GM12878 (cell line): Measurements from ENCODE around the gene CCDC88C.

Source experiments
- ATF2 ChIP-seq: IDR thresholded peaks from 2 replicates; pipeline ENCODE4 v1.6.1; 2012; ENCODE audit warnings: low read length, inconsistent platforms
- CBFB ChIP-seq: IDR thresholded peaks from 2 replicates; pipeline ENCODE4 v1.6.1; 2016; ENCODE audit warnings: antibody characterized with exemption, low read depth
- CTCF ChIP-seq, 3 experiments: IDR thresholded peaks in 2 of 3; conservative IDR thresholded peaks in 1 of 3; 2 replicates each; pipeline ENCODE4 v1.5.1; 2011; ENCODE audit warnings: low read depth in 3 of 3, low read length in 3 of 3, mild to moderate bottlenecking in 3 of 3, control low read depth in 2 of 3, moderate library complexity in 2 of 3, inconsistent platforms in 1 of 3, mixed read lengths in 1 of 3; ENCODE audit not compliant: control insufficient read depth in 2 of 3, insufficient read depth in 1 of 3; ENCODE audit errors: extremely low read depth in 1 of 3
- ELK1 ChIP-seq: IDR thresholded peaks from 2 replicates; pipeline ENCODE4 v1.6.1; 2012; ENCODE audit warnings: low read depth, low read length, improper control_type of control experiment
- EP300 ChIP-seq, 2 experiments: fragments of 150-350 bp in 1 of 2; IDR thresholded peaks; 2 replicates each; pipeline ENCODE4 v1.6.1; 2011 to 2012; ENCODE audit warnings: low read depth in 2 of 2, low read length in 2 of 2, borderline replicate concordance in 1 of 2, improper control_type of control experiment in 1 of 2, inconsistent platforms in 1 of 2; ENCODE audit not compliant: control insufficient read depth in 1 of 2
- ETV6 ChIP-seq, 2 experiments: fragments of 450-650 bp in 1 of 2; IDR thresholded peaks in 1 of 2; conservative IDR thresholded peaks in 1 of 2; 2 replicates each; pipeline ENCODE4 v1.6.1; 2014; ENCODE audit warnings: antibody characterized with exemption in 1 of 2, borderline replicate concordance in 1 of 2, low read depth in 1 of 2, mild to moderate bottlenecking in 1 of 2, moderate library complexity in 1 of 2
- JUNB ChIP-seq: IDR thresholded peaks from 2 replicates; pipeline ENCODE4 v1.6.1; 2016; ENCODE audit warnings: antibody characterized with exemption, mild to moderate bottlenecking
- NRF1 ChIP-seq: conservative IDR thresholded peaks from 2 replicates; pipeline ENCODE4 v1.6.1; 2011; ENCODE audit warnings: mild to moderate bottlenecking, low read depth, low read length, improper control_type of control experiment
- PAX5 ChIP-seq: IDR thresholded peaks from 2 replicates; pipeline ENCODE4 v1.6.1; 2011; ENCODE audit warnings: low read depth, low read length, borderline replicate concordance
- POLR2A ChIP-seq: IDR thresholded peaks from 2 replicates; pipeline ENCODE4 v1.6.1; 2011; ENCODE audit warnings: low read depth, mild to moderate bottlenecking, low read length
- POLR2AphosphoS5 ChIP-seq: IDR thresholded peaks from 2 replicates; pipeline ENCODE4 v1.6.1; 2011; ENCODE audit warnings: mild to moderate bottlenecking, low read length, inconsistent platforms
- REST ChIP-seq: IDR thresholded peaks from 2 replicates; pipeline ENCODE4 v1.6.1; 2012; ENCODE audit warnings: mild to moderate bottlenecking, low read depth, low read length
- TCF12 ChIP-seq: IDR thresholded peaks from 2 replicates; pipeline ENCODE4 v1.6.1; 2011; ENCODE audit warnings: low read depth, mild to moderate bottlenecking, low read length

- TF ChIP-seq ETV6 (conservative IDR thresholded peaks at IDR 0.05 in 1 of 2, IDR thresholded peaks at IDR 0.05 in 1 of 2; ENCODE audit: borderline replicate concordance in 1 of 2, low read depth in 1 of 2) (no peak), TCF12 (no peak), REST (no peak), POLR2AphosphoS5 (no peak), NRF1 (no peak), ATF2 (no peak), CBFB (no peak), POLR2A (peak; percentile 36; the same call in 1 of the 2 replicates), CTCF (IDR thresholded peaks at IDR 0.05 in 2 of 3, conservative IDR thresholded peaks at IDR 0.05 in 1 of 3; ENCODE audit: control insufficient read depth in 2 of 3, extremely low read depth in 1 of 3, insufficient read depth in 1 of 3, low read depth in 3 of 3, low read length in 3 of 3) (no peak), ELK1 (no peak), PAX5 (no peak), EP300 (IDR thresholded peaks at IDR 0.05; ENCODE audit: borderline replicate concordance in 1 of 2, control insufficient read depth in 1 of 2, low read depth in 2 of 2, low read length in 2 of 2) (no peak), JUNB (no peak)
Measured at GRCh38 chr14:91297081-91297711, 120.4 kb downstream of the CCDC88C start.
